K562 (cell line): Measurements from ENCODE around the gene AHCYL2. TPM values are rescaled to one million over a fixed set of nuclear protein-coding genes. Genes with fewer than 3 reads are reported as not detected.

ENCODE experiments used
- ATAC-seq: fragments of 200-7000 bp; cut with Tn5 transposase; 3 replicates; pipeline ENCODE4 v1.9.1; 2020; ENCODE audit warnings: moderate library complexity
- BruUV-seq: library from RNA; stranded (reverse); fragments of 400-500 nt; replicated peaks from 2 replicates; lab custom pipeline; 2021; lab: Mats Ljungman, UMichigan
- CTCF ChIA-PET: fragments of 300-600 bp; formaldehyde crosslinking; extraction: SDS; loops from one replicate; lab custom pipeline; 2021; ENCODE audit warnings: low intra/inter-chr PET ratio; lab: Yijun Ruan, JAX
- POLR2A ChIA-PET: fragments of 300-600, 350-650 bp; sonication (Branson Sonifier 250); formaldehyde crosslinking; extraction: SDS; loops from one replicate; lab custom pipeline; 2021; ENCODE audit warnings: antibody characterized with exemption, inconsistent platforms; lab: Yijun Ruan, JAX
- DNase-seq, 4 experiments: peaks; one replicate each; pipeline versions ENCODE4 v3.0.0 to v3.0.0-alpha.2; 2011 to 2018; ENCODE audit warnings: low spot score in 3 of 4, mixed read lengths in 3 of 4; ENCODE audit errors: extremely low read depth in 1 of 4
- FAIRE-seq: peaks from 2 replicates; lab custom pipeline; 2011; peaks lifted over from hg19 to GRCh38; lab: Jason Lieb, UNC
- H2AFZ ChIP-seq: 2 replicates; pipeline ENCODE4 v1.6.0; 2011; ENCODE audit warnings: low read depth, low read length, control low read depth, inconsistent platforms
- H3K27ac ChIP-seq: fragments of 200-600 bp; 3 replicates; pipeline ENCODE4 v1.8.0; 2011; ENCODE audit warnings: low read depth, mild to moderate bottlenecking, control low read depth, inconsistent platforms, low read length, moderate library complexity, mixed read lengths; ENCODE audit errors: extremely low read depth
- H3K27me3 ChIP-seq, 2 experiments: fragments of 300-600 bp in 1 of 2; 2 replicates in 1 of 2; 3 replicates in 1 of 2; pipeline versions ENCODE4 v1.6.0 to v1.8.0; 2011; ENCODE audit warnings: inconsistent platforms in 2 of 2, low read length in 2 of 2, mild to moderate bottlenecking in 1 of 2, mixed read lengths in 1 of 2, moderate library complexity in 1 of 2; ENCODE audit not compliant: control insufficient read depth in 2 of 2, insufficient read depth in 2 of 2
- H3K36me3 ChIP-seq: fragments of 300-600 bp; 3 replicates; pipeline ENCODE4 v1.8.0; 2011; ENCODE audit warnings: mild to moderate bottlenecking, low read length, inconsistent platforms; ENCODE audit not compliant: control insufficient read depth, insufficient read depth
- H3K4me1 ChIP-seq, 2 experiments: fragments of 200-600 bp in 1 of 2; replicated peaks in 1 of 2; 2 replicates in 1 of 2; 3 replicates in 1 of 2; pipeline versions ENCODE4 v1.5.1 to v1.8.0; 2011; ENCODE audit warnings: inconsistent platforms in 2 of 2, low read length in 2 of 2, mild to moderate bottlenecking in 1 of 2, mixed read lengths in 1 of 2, moderate library complexity in 1 of 2; ENCODE audit not compliant: control insufficient read depth in 2 of 2, insufficient read depth in 2 of 2
- H3K4me2 ChIP-seq: 2 replicates; pipeline ENCODE4 v1.6.1; 2011; ENCODE audit warnings: low read length, control low read depth, inconsistent platforms, mixed read lengths; ENCODE audit not compliant: insufficient read depth
- H3K4me3 ChIP-seq: fragments of 200-600 bp; sonication (generic), shearing (Covaris generic); 2 replicates; pipeline ENCODE4 v1.5.1; 2016; ENCODE audit warnings: control low read depth, inconsistent platforms
- H3K79me2 ChIP-seq: fragments of 200-600 bp; 3 replicates; pipeline ENCODE4 v1.8.0; 2011; ENCODE audit warnings: low read length, inconsistent platforms; ENCODE audit not compliant: control insufficient read depth, insufficient read depth
- H3K9ac ChIP-seq, 2 experiments: 2 replicates each; pipeline versions ENCODE4 v1.6.0 to v1.6.1; 2011; ENCODE audit warnings: low read depth in 2 of 2, low read length in 2 of 2, control low read depth in 1 of 2, inconsistent platforms in 1 of 2, mild to moderate bottlenecking in 1 of 2, mixed read lengths in 1 of 2; ENCODE audit not compliant: insufficient read depth in 1 of 2
- H3K9me1 ChIP-seq: one replicate; pipeline ENCODE4 v1.6.0; 2011; ENCODE audit warnings: inconsistent platforms, mild to moderate bottlenecking, low read length, moderate library complexity; ENCODE audit not compliant: control insufficient read depth, insufficient read depth
- H3K9me3 ChIP-seq: replicated peaks from 2 replicates; pipeline ENCODE4 v1.5.1; 2011; ENCODE audit warnings: low read depth, low read length, inconsistent platforms; ENCODE audit not compliant: control insufficient read depth, insufficient read depth
- H4K20me1 ChIP-seq: replicated peaks from 2 replicates; pipeline ENCODE4 v1.6.1; 2011; ENCODE audit warnings: low read length, inconsistent platforms, mixed read lengths; ENCODE audit not compliant: control insufficient read depth, insufficient read depth
- DPF2 ChIP-seq: fragments of 450-650 bp; IDR thresholded peaks from 2 replicates; pipeline ENCODE4 v1.6.1; 2016
- UBTF ChIP-seq, 2 experiments: IDR thresholded peaks; 2 replicates each; pipeline ENCODE4 v1.6.1; 2012; ENCODE audit warnings: improper control_type of control experiment in 2 of 2, low read depth in 2 of 2, low read length in 2 of 2, borderline replicate concordance in 1 of 2
- WGBS: fragments of 100-300 bp; shearing (Covaris generic); methylation state at CpG from one replicate; pipeline ENCODE4 v1.1.6; 2016; ENCODE audit warnings: low coverage, mixed read lengths; ENCODE audit not compliant: insufficient coverage; ENCODE audit errors: missing lambda C conversion rate; 5-methylcytosine and 5-hydroxymethylcytosine counted together
- in situ Hi-C: fragments of 300-500 bp; cut with MboI; formaldehyde crosslinking; loops from 4 replicates; pipeline ENCODE4 v1.15.0; 2018; ENCODE audit warnings: inconsistent platforms, mixed read lengths
- intact Hi-C: fragments of 100-400 bp; cut with micrococcal nuclease; formaldehyde crosslinking; loops from 2 replicates; pipeline ENCODE4 v1.14.2; 2022
- polyA plus RNA-seq, 8 experiments: library from polyadenylated mRNA; depleted of rRNA in 4 of 8; stranded (reverse) in 5 of 8; unstranded in 3 of 8; fragments of >200 nt; fragmentation: Nextera tagmentation in 2 of 8; fragmentation: Illumina TruSeq in 1 of 8; extraction: Ambion mirVana in 2 of 8; extraction: Trizol in 1 of 8; gene quantifications; 2 replicates each; pipeline versions ENCODE4 v1.2.1 to v1.2.3, GENCODE V29; 2011 to 2014; ENCODE audit warnings: inconsistent platforms in 1 of 8, missing spikeins in 1 of 8
- total RNA-seq, 7 experiments: library from RNA; depleted of rRNA in 6 of 7; stranded (reverse); fragments of >200 nt in 6 of 7; fragmentation: Illumina TruSeq in 2 of 7; extraction: Trizol in 2 of 7; gene quantifications; 2 replicates each; pipeline versions ENCODE4 v1.2.1 to v1.2.3, GENCODE V29; 2011 to 2021; ENCODE audit warnings: low replicate concordance in 1 of 7

AHCYL2 gene
- total and polyA plus RNA-seq, 9 of the 15 experiments (the other 6 are each of a cell fraction or from before 2014, with no cell fraction given): 0.93 to 10.5 (median 5.2) TPM

- no peak for FAIRE-seq
- POLR2A ChIA-PET: interaction anchor here (0.6 to 4.6 kb wide), 5 partner anchors 7 to 150 kb away, joined by 3 to 44 read pairs (median 3); no protein-coding TSS in a partner anchor
Measured at GRCh38 chr7:129431911-129432643, 207.2 kb downstream of the AHCYL2 start.

More at GRCh38 chr7:129431911-129432643, 207.2 kb downstream of the AHCYL2 start:
- Histone ChIP-seq H3K4me3 (no peak overlapping the region), H3K4me1 (peaks cover 29 to 40% of the 10 kb centered on the region in 2 experiments), H3K4me2 (no peak overlapping the region), H3K27me3 (no peaks in the 10 kb centered on the region), H3K9me3 (no peaks in the 10 kb centered on the region), H3K27ac (no peak overlapping the region), H3K79me2 (peaks cover 29% of the 10 kb centered on the region), H3K36me3 (peaks cover 16% of the 10 kb centered on the region; the same call in 2 of the 3 replicates), H2AFZ (peak overlapping the region; percentile 57), H3K9me1 (no peaks in the 10 kb centered on the region), H3K9ac (peak overlapping the region in 1 of 2 experiments; percentile 62; a peak in 1 of 4 replicates), H4K20me1 (no peaks in the 10 kb centered on the region)
- in situ Hi-C loops (no loop called here), intact Hi-C loops (no loop called here)
- WGBS: 30% methylated on average over 8 of the region's 8 CpGs
- peak in 1 of 4 experiments; percentile 23 for DNase-seq
- CTCF ChIA-PET: no interaction called here
- no peak for ATAC-seq
- no TSS peak for BruUV-seq
- TF ChIP-seq UBTF (IDR thresholded peaks at IDR 0.05; ENCODE audit: borderline replicate concordance in 1 of 2, low read depth in 2 of 2, low read length in 2 of 2) (0 out of 4 replicates have a peak, but pooled peaks of 1 of the 2 experiments have one; percentile 17), DPF2 (no peak)
